ENCODE measurements around the gene TBC1D10A. TPM values are rescaled to one million over a fixed set of nuclear protein-coding genes. Genes with fewer than 3 reads are reported as not detected.

TBC1D10A gene
- total RNA-seq, 4 donors from 2014 or later, result 18.4 to 25.9 (median 20.8) TPM

DNA sequence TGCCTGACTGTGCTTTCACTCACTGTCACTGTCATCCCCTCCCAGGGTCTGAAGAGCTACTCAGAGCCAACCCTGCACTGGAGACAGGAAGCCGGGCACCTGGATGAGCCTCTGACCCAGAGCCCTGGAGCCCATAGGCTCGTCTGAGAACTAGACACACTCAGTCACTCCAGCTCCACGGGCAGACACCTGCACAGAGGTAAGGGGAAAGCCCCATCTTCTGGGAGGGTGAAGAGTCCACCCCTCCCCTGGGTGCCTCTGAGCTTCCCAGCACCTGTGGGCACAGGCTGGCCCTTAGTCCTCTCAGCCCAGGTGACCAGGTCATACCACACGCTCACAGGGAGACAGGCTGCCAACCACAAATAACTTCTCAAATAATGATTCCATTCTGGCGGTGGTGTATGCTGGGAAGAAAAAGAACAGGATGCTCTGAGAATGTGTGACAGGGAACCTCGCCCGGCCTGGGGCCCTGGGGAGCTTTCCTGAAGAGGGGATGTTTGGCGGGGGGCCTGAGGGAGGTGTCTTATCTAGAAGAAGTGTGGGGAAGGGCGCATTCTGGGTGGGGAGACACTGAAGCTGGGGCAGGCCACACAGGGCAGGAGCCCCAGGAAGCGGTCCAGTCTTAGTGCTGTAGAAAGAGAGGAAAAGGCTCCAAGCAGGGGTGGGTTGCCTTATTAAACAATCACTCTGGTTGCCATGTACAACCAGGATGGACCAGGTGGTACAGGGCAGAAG, 35.3 kb upstream of the TBC1D10A start:
- Histone ChIP-seq H3K36me3 (no peaks in the 10 kb centered on the region), H3K9me3 (no peaks in the 10 kb centered on the region), H3K4me3 (no peak overlapping the region), H3K27me3 (no peaks in the 10 kb centered on the region), H3K4me1 (peaks cover 0 to 9% (median 0%) of the 10 kb centered on the region in 4 donors), H3K27ac (no peak overlapping the region)
- TF ChIP-seq, protein P1, sequence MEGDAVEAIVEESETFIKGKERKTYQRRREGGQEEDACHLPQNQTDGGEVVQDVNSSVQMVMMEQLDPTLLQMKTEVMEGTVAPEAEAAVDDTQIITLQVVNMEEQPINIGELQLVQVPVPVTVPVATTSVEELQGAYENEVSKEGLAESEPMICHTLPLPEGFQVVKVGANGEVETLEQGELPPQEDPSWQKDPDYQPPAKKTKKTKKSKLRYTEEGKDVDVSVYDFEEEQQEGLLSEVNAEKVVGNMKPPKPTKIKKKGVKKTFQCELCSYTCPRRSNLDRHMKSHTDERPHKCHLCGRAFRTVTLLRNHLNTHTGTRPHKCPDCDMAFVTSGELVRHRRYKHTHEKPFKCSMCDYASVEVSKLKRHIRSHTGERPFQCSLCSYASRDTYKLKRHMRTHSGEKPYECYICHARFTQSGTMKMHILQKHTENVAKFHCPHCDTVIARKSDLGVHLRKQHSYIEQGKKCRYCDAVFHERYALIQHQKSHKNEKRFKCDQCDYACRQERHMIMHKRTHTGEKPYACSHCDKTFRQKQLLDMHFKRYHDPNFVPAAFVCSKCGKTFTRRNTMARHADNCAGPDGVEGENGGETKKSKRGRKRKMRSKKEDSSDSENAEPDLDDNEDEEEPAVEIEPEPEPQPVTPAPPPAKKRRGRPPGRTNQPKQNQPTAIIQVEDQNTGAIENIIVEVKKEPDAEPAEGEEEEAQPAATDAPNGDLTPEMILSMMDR (IDR thresholded peaks at IDR 0.05), result no peak
- TF ChIP-seq POLR2A (IDR thresholded peaks at IDR 0.05), result no peak
- no peak for DNase-seq

DNA sequence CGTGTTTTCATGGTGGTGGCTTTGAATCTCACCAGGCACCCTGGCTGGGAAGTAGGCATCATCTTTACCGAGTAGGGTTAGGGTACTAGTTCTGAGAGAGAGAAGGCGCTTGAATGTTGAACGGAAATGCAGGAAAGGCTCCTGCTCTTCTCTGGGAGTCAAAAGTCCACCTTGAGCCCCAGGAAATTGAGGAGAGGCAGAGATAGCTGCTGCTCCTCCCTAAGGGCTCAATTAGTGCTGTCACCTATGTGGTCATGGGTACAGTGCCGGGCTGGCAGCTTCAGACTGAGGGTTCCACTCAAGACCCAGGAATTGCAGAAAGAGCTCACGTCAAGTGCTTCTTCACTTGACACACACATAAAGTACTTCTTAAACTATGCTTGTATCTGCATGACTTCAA, 31.8 kb upstream of the TBC1D10A start:
- H3K9me3 ChIP-seq, result no peaks in the 10 kb centered on the region
- H3K4me3 ChIP-seq, result no peak overlapping the region
- H3K27me3 ChIP-seq, result no peaks in the 10 kb centered on the region
- DNase-seq, result no peak
- H3K4me1 ChIP-seq, result peaks cover 0 to 32% (median 9%) of the 10 kb centered on the region in 4 donors
- no peak for TF ChIP-seq POLR2A (IDR thresholded peaks at IDR 0.05)
- TF ChIP-seq, protein P1 (IDR thresholded peaks at IDR 0.05), result no peak
- H3K36me3 ChIP-seq, result no peaks in the 10 kb centered on the region
- H3K27ac ChIP-seq, result no peak overlapping the region

DNA sequence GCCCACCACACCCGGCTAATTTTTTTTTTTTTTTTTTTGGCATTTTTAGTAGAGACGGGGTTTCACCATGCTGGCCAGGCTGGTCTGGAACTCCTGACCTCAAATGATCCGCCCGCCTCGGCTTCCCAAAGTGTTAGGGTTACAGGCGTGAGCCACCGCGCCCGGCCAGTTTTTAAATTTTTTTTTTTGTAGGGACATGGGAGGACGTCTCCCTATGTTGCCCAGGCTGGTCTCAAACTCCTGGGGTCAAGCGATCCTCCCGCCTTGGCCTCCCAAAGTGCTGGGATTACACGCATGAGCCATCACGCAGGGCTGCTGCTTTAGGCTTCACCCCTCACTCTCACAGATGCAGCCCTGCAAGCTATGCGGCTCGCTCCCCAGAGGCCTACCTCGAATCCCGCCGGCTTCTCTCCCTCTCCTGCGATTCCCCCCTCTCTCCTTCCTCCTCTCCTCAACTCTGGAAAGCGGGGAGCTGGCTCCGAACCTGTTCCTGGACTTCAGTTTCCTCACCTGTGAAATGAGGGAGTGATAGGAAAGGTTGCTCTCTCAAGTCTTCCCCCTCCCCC, 31.0 kb upstream of the TBC1D10A start:
- DNase-seq, result no peak
- no peak for TF ChIP-seq POLR2A (IDR thresholded peaks at IDR 0.05)
- TF ChIP-seq, protein P1 (IDR thresholded peaks at IDR 0.05), result no peak
- H3K27me3 ChIP-seq, result no peaks in the 10 kb centered on the region
- peak overlapping the region in 1 of 4 donors; percentile 83 for H3K4me3 ChIP-seq
- peaks cover 0 to 32% (median 9%) of the 10 kb centered on the region in 4 donors for H3K4me1 ChIP-seq
- H3K36me3 ChIP-seq, result peaks cover 0 to 4% (median 0%) of the 10 kb centered on the region in 3 donors
- H3K9me3 ChIP-seq, result no peaks in the 10 kb centered on the region
- no peak overlapping the region for H3K27ac ChIP-seq

DNA sequence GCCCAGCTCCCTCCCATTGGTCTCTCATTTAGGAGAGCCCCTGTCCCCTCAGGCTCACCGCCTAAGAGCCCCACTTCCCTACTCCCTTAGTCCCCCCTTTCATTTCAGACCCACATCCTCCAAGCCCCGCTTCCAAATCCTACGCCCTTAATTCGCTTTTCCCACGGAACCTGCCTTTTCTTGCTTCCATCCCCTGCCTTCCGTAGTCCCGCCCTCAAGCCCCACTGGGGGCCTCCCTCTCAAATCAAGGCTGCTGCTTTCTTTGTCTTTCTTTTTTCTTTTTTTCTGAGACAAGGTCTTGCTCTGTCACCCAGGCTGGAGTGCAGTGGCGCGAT, 30.5 kb upstream of the TBC1D10A start:
- H3K27me3 ChIP-seq, result no peaks in the 10 kb centered on the region
- DNase-seq, result no peak
- no peak for TF ChIP-seq POLR2A (IDR thresholded peaks at IDR 0.05)
- TF ChIP-seq, protein P1 (IDR thresholded peaks at IDR 0.05), result no peak
- H3K36me3 ChIP-seq, result peaks cover 0 to 9% (median 0%) of the 10 kb centered on the region in 3 donors
- H3K4me1 ChIP-seq, result peaks cover 0 to 32% (median 9%) of the 10 kb centered on the region in 4 donors
- peak overlapping the region in 3 of 4 donors; percentile 97 to 98 (median 98) for H3K27ac ChIP-seq
- no peaks in the 10 kb centered on the region for H3K9me3 ChIP-seq
- peak overlapping the region; percentile 83 to 99 (median 90) for H3K4me3 ChIP-seq

DNA sequence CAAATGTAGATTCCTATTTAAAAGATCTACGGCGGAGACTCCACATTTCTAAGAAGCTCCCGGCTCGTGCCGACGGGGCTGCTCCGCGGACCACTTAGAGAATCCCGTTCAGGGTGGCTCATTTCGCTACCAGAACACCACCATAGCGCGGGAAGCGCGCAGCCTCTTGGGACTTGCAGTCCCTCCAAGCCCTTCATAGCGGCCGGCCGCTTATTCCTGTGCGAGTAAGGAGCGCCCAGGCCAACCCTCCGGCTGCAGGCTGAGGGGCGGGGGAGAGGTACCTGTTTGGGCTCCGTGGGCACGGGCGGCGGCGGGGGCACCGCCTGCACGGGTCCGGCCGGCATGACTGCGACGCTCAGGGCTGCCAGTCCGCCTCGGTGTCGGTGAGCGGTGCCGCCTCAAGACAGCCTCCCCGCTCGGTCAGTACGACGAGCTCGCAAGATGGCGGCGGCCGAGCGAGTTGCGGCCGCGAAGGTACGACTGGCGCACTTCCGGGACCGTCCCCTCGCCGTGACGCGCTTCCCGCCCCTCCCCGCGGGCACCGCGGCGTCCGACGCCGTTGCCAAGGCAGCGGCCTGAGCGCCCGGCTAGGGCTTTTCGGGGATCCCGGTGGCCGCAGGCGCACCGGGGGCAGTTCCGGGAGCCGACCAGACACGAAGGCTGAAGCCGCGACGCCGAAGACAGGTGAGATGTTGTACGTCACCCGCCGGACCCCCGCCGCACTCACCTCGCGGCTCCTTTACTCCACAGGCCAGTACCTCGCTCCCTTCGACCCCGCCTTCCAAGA, 29.9 kb upstream of the TBC1D10A start, which contains the start of the genes CCDC157 and SF3A1:
CCDC157 (plus strand) TSS at position 559 of the 787 bp plus-strand sequence. CDS start 8,994 bp downstream, outside the sequence.
SF3A1 (minus strand) TSS at position 446 of the 787 bp plus-strand sequence; CDS start at position 344, 102 bp downstream.
- peak within 1 kb of the TSS; percentile 97 to 98 (median 98) for H3K27ac ChIP-seq
- TF ChIP-seq, protein P1 (IDR thresholded peaks at IDR 0.05), result peak in 3 of 6 experiments; percentile 9 to 29 (median 16)
- peak; percentile 91 for TF ChIP-seq POLR2A (IDR thresholded peaks at IDR 0.05)

More for the DNA sequence above, 29.9 kb upstream of the TBC1D10A start, which contains the start of the genes CCDC157 and SF3A1:
- peak within 1 kb of the TSS; percentile 83 to 99 (median 90) for H3K4me3 ChIP-seq
- DNase-seq, result peak; percentile 86 to 93 (median 93)
- no peaks in the 10 kb centered on the region for H3K27me3 ChIP-seq
- H3K36me3 ChIP-seq, result peaks cover 0 to 15% (median 0%) of the 10 kb centered on the region in 3 donors
- H3K9me3 ChIP-seq, result no peaks in the 10 kb centered on the region
- H3K4me1 ChIP-seq, result peaks cover 0 to 32% (median 9%) of the 10 kb centered on the region in 4 donors

Data from Peyer's patch (tissue), 4 donors.